Glutamatergic neuron (in vitro differentiated cells): Measurements from ENCODE around the gene GLDN. TPM values are rescaled to one million over a fixed set of nuclear protein-coding genes. Genes with fewer than 3 reads are reported as not detected.

Source experiments
- DNase-seq: peaks from one replicate; pipeline ENCODE4 v3.0.0; 2022
- H3K27ac Mint-ChIP-seq: one replicate; pipeline ENCODE4 v1.8.0; 2020; ENCODE audit warnings: mild to moderate bottlenecking, mixed read lengths, inconsistent platforms; ENCODE audit not compliant: unreplicated experiment
- H3K27me3 Mint-ChIP-seq: one replicate; pipeline ENCODE4 v1.8.0; 2020; ENCODE audit warnings: mild to moderate bottlenecking, moderate library complexity, mixed read lengths, inconsistent platforms; ENCODE audit not compliant: unreplicated experiment
- H3K36me3 Mint-ChIP-seq: one replicate; pipeline ENCODE4 v1.8.0; 2020; ENCODE audit warnings: mild to moderate bottlenecking, mixed read lengths, inconsistent platforms; ENCODE audit not compliant: unreplicated experiment
- H3K4me1 Mint-ChIP-seq: one replicate; pipeline ENCODE4 v1.8.0; 2020; ENCODE audit warnings: mild to moderate bottlenecking, low read depth, mixed read lengths, inconsistent platforms; ENCODE audit not compliant: unreplicated experiment
- H3K4me3 Mint-ChIP-seq: one replicate; pipeline ENCODE4 v1.8.0; 2020; ENCODE audit warnings: mild to moderate bottlenecking, mixed read lengths, inconsistent platforms; ENCODE audit not compliant: unreplicated experiment
- H3K9me3 Mint-ChIP-seq: one replicate; pipeline ENCODE4 v1.8.0; 2020; ENCODE audit warnings: mild to moderate bottlenecking, moderate library complexity, mixed read lengths, inconsistent platforms; ENCODE audit not compliant: unreplicated experiment
- CTCF ChIP-seq: fragments of 200-600 bp; sonication (generic); IDR thresholded peaks from one replicate; pipeline ENCODE4 v1.5.0; 2021; ENCODE audit not compliant: partially characterized antibody, unreplicated experiment
- total RNA-seq: library from RNA; stranded (reverse); fragmentation: NEBNext Ultra II Directional; extraction: Animal tissue kit (Norgen Biotek cat#: 25700); gene quantifications from one replicate; pipeline ENCODE4 v1.2.1, GENCODE V29; 2021; ENCODE audit not compliant: unreplicated experiment

The GLDN gene
- total RNA-seq, 1 donor from 2014 or later, result 0.56 TPM

- no peak for TF ChIP-seq CTCF
- H3K9me3 Mint-ChIP-seq, result no peaks in the 10 kb centered on the region
- no peak for DNase-seq
- no peaks in the 10 kb centered on the region for H3K36me3 Mint-ChIP-seq
- no peak overlapping the region for H3K4me3 Mint-ChIP-seq
- H3K27ac Mint-ChIP-seq, result no peak overlapping the region
- peaks cover 2% of the 10 kb centered on the region for H3K4me1 Mint-ChIP-seq
- H3K27me3 Mint-ChIP-seq, result no peaks in the 10 kb centered on the region
Measured at GRCh38 chr15:51375966-51376640, 34.6 kb downstream of the GLDN start.

GRCh38 chr15:51377038-51377786, 35.8 kb downstream of the GLDN start:
- H3K9me3 Mint-ChIP-seq, result no peaks in the 10 kb centered on the region
- no peaks in the 10 kb centered on the region for H3K36me3 Mint-ChIP-seq
- DNase-seq, result no peak
- TF ChIP-seq CTCF, result no peak
- H3K27ac Mint-ChIP-seq, result no peak overlapping the region
- H3K4me3 Mint-ChIP-seq, result no peak overlapping the region
- H3K4me1 Mint-ChIP-seq, result no peaks in the 10 kb centered on the region
- H3K27me3 Mint-ChIP-seq, result no peaks in the 10 kb centered on the region

- Mint-ChIP-seq H3K4me1 (peaks cover 4% of the 10 kb centered on the region), H3K27me3 (no peaks in the 10 kb centered on the region), H3K4me3 (no peak overlapping the region), H3K36me3 (no peaks in the 10 kb centered on the region), H3K27ac (no peak overlapping the region), H3K9me3 (peaks cover 2% of the 10 kb centered on the region)
- no peak for DNase-seq
- no peak for TF ChIP-seq CTCF
Measured at GRCh38 chr15:51378406-51378805, 37.0 kb downstream of the GLDN start.

DNA sequence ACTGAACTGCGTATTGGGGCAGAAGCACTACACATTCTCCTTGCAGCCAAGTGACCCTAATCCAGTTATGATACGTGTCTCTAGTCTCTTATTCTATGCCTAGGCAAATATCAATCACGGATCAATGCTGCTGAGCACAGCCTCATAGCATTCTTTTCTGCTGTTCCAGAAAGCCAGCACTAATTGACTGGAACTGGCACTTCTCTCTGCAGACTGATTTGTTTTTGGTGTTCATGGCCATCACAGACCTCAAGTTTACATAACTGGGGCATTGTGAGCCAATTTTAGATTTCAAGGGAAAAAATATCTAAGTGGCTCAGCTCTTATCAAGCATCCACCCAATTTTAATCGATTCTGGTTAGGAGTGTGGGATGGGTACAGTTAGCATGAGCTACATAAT, 37.9 kb downstream of the GLDN start:
- no peak for DNase-seq
- no peak overlapping the region for H3K4me3 Mint-ChIP-seq
- TF ChIP-seq CTCF, result no peak
- peaks cover 2% of the 10 kb centered on the region for H3K9me3 Mint-ChIP-seq
- no peaks in the 10 kb centered on the region for H3K27me3 Mint-ChIP-seq
- H3K27ac Mint-ChIP-seq, result no peak overlapping the region
- H3K36me3 Mint-ChIP-seq, result no peaks in the 10 kb centered on the region
- H3K4me1 Mint-ChIP-seq, result peaks cover 9% of the 10 kb centered on the region
